C4-2B (cell line): Measurements from ENCODE around the gene METTL23.

Experiments used
- ZFX ChIP-seq: fragments of 450-650 bp; IDR thresholded peaks from 2 replicates; pipeline ENCODE4 v1.6.1; 2017
- TF ChIP-seq, protein P1 (sequence below): fragments of 450-650 bp; conservative IDR thresholded peaks from 2 replicates; pipeline ENCODE4 v1.5.1; 2017; ENCODE audit warnings: mild to moderate bottlenecking

DNA sequence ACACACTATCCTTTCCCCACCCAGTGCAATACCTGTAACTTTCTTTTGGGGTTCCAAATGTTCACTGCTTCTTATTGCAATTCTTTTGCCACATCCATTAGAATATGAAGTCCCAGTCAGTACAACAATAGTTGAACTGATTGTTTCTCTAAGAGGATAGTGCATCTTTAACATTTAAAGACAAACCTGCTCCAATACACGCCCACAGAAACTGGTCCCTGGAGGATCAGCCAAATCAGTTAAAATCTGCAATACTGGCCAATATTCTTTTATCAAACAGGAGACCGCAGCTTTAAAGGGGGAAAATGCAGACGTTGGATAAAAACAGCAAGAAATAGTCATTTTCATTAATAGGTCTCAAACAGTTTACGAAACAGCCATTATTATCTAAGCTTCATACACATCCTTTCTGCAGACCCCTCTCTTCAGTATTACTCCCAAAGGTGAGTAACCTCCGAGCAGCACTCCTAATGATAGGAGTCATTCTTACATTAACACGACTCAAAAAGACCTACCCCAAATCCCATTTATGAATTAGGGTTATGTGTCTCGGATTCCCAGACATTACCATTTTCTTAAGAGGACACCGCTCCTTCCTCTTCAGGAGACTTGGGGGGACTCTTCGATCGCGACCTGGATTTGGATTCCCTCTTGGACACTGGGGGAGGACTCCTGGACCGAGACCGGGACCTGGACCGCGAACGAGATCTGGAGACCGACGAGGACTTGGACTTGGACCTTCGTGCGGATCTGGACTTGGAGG lies 9.1 kb downstream of the METTL23 start:
- TF ChIP-seq, protein P1, sequence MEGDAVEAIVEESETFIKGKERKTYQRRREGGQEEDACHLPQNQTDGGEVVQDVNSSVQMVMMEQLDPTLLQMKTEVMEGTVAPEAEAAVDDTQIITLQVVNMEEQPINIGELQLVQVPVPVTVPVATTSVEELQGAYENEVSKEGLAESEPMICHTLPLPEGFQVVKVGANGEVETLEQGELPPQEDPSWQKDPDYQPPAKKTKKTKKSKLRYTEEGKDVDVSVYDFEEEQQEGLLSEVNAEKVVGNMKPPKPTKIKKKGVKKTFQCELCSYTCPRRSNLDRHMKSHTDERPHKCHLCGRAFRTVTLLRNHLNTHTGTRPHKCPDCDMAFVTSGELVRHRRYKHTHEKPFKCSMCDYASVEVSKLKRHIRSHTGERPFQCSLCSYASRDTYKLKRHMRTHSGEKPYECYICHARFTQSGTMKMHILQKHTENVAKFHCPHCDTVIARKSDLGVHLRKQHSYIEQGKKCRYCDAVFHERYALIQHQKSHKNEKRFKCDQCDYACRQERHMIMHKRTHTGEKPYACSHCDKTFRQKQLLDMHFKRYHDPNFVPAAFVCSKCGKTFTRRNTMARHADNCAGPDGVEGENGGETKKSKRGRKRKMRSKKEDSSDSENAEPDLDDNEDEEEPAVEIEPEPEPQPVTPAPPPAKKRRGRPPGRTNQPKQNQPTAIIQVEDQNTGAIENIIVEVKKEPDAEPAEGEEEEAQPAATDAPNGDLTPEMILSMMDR, result no peak
- TF ChIP-seq ZFX, result no peak
